Spinal cord (tissue), 10 donors: Measurements from ENCODE around the gene SEC14L5. TPM values are rescaled to one million over a fixed set of nuclear protein-coding genes. Genes with fewer than 3 reads are reported as not detected.
"Not testable (repeated sequence)": the region's sequence is repeated elsewhere in the genome, so short reads cannot be mapped to it uniquely, and the experiment has no call there.

ENCODE experiments used
- DNase-seq, 6 donors: peaks; one replicate each; pipeline versions ENCODE4 v3.0.0 to v3.0.0-alpha.2; 2013 to 2015; ENCODE audit warnings: low spot score in 6 of 6, low read depth in 4 of 6
- H3K27ac ChIP-seq: one replicate; pipeline ENCODE4 v1.5.1; 2013; ENCODE audit warnings: low read depth, low read length, control low read depth
- H3K27me3 ChIP-seq: one replicate; pipeline ENCODE4 v1.6.1; 2013; ENCODE audit warnings: low read length; ENCODE audit not compliant: control insufficient read depth, insufficient read depth
- H3K36me3 ChIP-seq: one replicate; pipeline ENCODE4 v1.6.1; 2013; ENCODE audit warnings: low read length; ENCODE audit not compliant: control insufficient read depth, insufficient read depth
- H3K4me1 ChIP-seq: one replicate; pipeline ENCODE4 v1.6.1; 2013; ENCODE audit warnings: low read length; ENCODE audit not compliant: control insufficient read depth, insufficient read depth
- H3K4me3 ChIP-seq: one replicate; pipeline ENCODE4 v1.5.1; 2013; ENCODE audit warnings: low read depth, low read length, control low read depth
- H3K9me3 ChIP-seq: one replicate; pipeline ENCODE4 v1.6.1; 2013; ENCODE audit warnings: low read length; ENCODE audit not compliant: control insufficient read depth, insufficient read depth
- WGBS: methylation state at CpG from one replicate; pipeline ENCODE4 v1.1.5; 2013; ENCODE audit warnings: missing lambda C conversion rate; ENCODE audit not compliant: insufficient coverage; 5-methylcytosine and 5-hydroxymethylcytosine counted together
- polyA plus RNA-seq, 2 donors: library from polyadenylated mRNA; unstranded; fragments of 120-200 nt; gene quantifications; one replicate each; pipeline ENCODE4 v1.2.1, GENCODE V29; 2013; ENCODE audit not compliant: insufficient read length in 2 of 2
- total RNA-seq, 2 donors: library from RNA; depleted of rRNA in 1 of 2; stranded (reverse); fragments of 120-200 nt in 1 of 2; fragments of >200 nt in 1 of 2; gene quantifications; one replicate each; pipeline versions ENCODE4 v1.2.3 to v1.2.4, GENCODE V29; 2013 to 2014
- donor health status: healthy.

SEC14L5 gene
- total and polyA plus RNA-seq, 4 donors, result 0.93 to 4.5 (median 1.7) TPM

DNA sequence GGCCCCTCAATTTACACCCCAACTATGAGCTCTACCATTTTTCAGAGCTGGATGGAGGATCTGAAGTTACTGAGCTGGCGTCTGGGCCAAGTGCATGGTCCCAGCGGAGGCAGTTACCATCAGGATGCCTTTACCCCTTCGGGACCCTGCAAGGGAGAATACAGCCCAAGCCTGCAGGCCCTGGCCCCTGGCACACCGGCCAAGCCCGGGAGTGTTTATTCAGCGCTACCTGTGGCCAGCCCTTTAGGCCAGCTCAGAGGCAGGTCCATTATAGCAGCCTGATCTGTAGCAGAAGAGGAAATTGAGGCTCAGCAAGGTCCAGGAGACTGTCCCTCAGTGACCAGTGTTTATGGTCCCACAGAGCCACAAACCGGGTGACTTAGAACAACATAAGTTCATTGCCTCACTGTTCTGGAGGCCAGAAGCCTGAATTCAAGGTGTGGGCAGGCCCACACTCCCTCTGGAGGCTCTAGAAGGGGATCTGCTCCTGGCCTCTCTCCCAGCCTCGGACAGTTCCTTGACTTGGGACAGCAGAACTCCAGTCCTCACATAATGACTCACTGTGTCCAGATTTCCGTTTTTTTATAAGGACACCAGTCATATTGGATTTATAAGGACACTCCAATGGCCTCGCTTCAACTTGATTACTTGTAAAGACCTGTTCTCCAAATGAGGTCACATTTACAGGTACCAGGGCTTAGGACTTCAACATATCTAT lies 8.8 kb downstream of the SEC14L5 start:
- H3K27me3 ChIP-seq, result no peaks in the 10 kb centered on the region
- no peak overlapping the region for H3K4me3 ChIP-seq
- H3K36me3 ChIP-seq, result no peaks in the 10 kb centered on the region
- 80% methylated on average over 8 of the region's 10 CpGs for WGBS
- H3K9me3 ChIP-seq, result no peaks in the 10 kb centered on the region
- DNase-seq, result no peak
- no peak overlapping the region for H3K27ac ChIP-seq
- peaks cover 16% of the 10 kb centered on the region for H3K4me1 ChIP-seq

DNA sequence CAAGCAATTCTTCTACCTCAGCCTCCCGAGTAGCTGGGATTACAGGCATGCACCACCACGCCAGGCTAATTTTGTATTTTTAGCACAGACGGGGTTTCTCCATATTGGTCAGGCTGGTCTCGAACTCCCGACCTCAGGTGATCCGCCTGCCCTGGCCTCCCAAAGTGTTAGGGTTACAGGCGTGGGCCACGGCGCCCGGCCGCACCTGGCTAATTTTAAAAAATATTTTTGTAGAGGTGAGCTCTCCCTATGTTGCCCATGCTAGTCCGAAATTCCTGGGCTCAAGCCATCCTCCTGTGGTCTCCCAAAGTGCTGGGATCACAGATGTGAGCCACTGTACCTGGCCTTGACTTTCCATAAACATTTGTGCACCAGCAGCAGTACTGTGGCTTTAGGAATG lies 10.1 kb downstream of the SEC14L5 start:
- WGBS, result 80% methylated on average over 12 of the region's 12 CpGs
- H3K4me3 ChIP-seq, H3K36me3 ChIP-seq, H3K27ac ChIP-seq, DNase-seq, H3K9me3 ChIP-seq, H3K27me3 ChIP-seq: not testable (repeated sequence)
- peaks cover 13% of the 10 kb centered on the region for H3K4me1 ChIP-seq

DNA sequence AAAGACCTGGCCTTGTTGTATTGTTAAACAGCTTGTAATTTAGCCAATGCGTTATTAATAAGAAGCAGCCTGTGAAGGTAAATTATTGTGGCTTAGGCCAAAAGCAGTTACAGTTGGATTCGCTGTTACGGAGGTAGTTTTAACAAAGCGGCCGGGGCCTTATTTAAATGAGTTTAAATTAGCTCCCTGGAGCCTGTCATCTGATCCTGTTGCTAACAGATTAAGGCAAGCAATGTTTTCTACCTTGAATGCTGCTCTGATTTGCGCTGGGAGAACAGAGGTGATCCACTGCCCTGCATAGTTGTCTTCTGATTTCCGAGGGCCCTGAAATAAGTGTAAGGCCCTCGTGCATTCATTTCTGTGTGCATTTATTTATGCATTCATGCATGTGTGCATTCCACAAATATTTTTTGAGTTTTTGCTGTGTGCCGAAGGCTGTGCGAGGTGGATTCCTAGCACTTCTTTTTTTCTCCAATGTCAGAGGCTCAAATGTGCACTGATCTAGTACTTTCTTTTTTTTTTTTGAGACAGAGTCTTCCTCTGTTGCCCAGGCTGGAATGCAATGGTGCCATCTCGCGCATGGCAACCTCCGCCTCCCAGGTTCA lies 10.9 kb downstream of the SEC14L5 start:
- Histone ChIP-seq H3K4me1 (peaks cover 12% of the 10 kb centered on the region), H3K4me3 (no peak overlapping the region), H3K9me3 (peaks cover 2% of the 10 kb centered on the region)

DNA sequence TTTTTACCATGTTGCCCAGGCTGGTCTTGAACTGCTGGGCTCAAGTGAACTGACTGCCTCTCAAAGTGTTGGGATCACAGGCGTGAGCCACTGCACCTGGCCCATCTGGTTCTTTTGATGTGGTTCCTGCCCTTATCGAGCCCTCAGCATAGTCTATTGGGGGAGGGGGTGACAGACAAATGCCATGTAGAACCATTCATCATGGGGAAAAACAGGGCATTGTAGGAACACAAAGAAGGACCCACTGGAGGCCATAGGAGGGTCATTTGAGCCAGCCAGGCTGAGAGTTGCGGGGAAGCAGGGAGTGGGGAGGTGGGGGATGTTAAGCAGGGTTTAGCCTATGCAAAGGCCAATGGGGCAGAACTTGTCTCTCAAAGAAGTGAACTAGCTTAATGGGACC lies 11.9 kb downstream of the SEC14L5 start:
- no peaks in the 10 kb centered on the region for H3K27me3 ChIP-seq
- DNase-seq, result no peak
- H3K9me3 ChIP-seq, result peaks cover 2% of the 10 kb centered on the region
- no peak overlapping the region for H3K4me3 ChIP-seq
- H3K36me3 ChIP-seq, result no peaks in the 10 kb centered on the region
- H3K4me1 ChIP-seq, result peaks cover 9% of the 10 kb centered on the region
- no peak overlapping the region for H3K27ac ChIP-seq
- 55% methylated on average over 3 of the region's 3 CpGs for WGBS

More for the DNA sequence above, 10.9 kb downstream of the SEC14L5 start:
- H3K27ac ChIP-seq, result no peak overlapping the region
- no peaks in the 10 kb centered on the region for H3K27me3 ChIP-seq
- peak in 1 of 6 donors; percentile 45 for DNase-seq
- 70% methylated on average over 12 of the region's 13 CpGs for WGBS
- no peaks in the 10 kb centered on the region for H3K36me3 ChIP-seq

DNA sequence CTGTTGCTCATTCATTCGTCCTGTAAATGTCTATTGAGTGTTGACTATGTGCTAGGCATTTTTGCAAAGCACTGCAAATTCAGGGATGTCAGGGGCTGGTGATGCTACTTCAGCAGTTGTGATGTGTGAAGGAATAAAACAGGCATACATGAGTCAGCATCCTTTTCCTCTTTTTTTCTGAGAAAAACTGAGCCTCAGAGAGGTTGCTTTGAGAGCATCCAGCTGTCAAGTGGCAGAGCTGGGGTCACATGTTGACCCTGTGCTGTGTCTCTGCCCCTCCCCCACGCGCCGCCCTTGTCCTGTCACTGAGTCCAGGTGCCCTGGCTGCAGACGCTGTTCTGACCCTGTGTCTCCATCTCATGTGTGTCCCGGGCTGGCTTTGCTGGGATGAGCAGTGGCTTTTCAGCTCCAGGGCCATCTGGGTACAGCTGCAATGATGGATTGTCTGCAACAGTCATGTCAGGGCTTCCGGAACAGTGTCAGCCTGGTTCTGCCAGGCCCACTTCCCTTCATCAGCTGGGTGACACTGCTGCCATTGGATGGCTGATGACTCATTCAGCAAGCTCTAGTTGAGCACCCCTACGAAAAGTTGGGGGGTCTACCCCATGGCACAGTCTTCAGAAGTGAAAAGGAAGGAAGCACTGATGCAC lies 14.9 kb downstream of the SEC14L5 start:
- Histone ChIP-seq H3K4me1 (peaks cover 9% of the 10 kb centered on the region), H3K4me3 (no peak overlapping the region), H3K9me3 (peaks cover 2% of the 10 kb centered on the region), H3K27ac (no peak overlapping the region), H3K27me3 (no peaks in the 10 kb centered on the region), H3K36me3 (no peaks in the 10 kb centered on the region)
- 37% methylated on average over 7 of the region's 8 CpGs for WGBS
- no peak for DNase-seq

DNA sequence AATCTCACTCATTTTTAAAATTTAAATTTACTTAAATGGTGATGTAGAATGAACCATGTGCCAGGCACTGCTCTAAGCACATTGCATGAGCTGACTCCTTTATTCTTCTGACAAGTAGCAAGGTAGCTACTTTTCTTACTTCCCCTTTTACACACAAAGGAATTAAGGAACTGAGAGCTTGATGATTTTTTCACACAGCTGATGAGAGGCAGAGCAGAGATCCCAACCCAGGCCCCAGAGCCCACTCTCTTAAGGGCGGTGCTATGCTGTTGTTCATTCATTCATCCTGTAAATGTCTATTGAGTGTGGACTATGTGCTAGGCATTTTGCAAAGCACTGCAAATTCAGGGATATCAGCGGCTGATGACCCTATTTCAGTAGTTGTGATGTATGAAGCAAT lies 17.9 kb downstream of the SEC14L5 start:
- no peaks in the 10 kb centered on the region for H3K27me3 ChIP-seq
- no peaks in the 10 kb centered on the region for H3K4me1 ChIP-seq
- H3K27ac ChIP-seq, result no peak overlapping the region
- H3K9me3 ChIP-seq, result peaks cover 2% of the 10 kb centered on the region
- no peak overlapping the region for H3K4me3 ChIP-seq
- no peaks in the 10 kb centered on the region for H3K36me3 ChIP-seq
- 100% methylated on average over 1 of the region's 2 CpGs for WGBS
- no peak for DNase-seq

DNA sequence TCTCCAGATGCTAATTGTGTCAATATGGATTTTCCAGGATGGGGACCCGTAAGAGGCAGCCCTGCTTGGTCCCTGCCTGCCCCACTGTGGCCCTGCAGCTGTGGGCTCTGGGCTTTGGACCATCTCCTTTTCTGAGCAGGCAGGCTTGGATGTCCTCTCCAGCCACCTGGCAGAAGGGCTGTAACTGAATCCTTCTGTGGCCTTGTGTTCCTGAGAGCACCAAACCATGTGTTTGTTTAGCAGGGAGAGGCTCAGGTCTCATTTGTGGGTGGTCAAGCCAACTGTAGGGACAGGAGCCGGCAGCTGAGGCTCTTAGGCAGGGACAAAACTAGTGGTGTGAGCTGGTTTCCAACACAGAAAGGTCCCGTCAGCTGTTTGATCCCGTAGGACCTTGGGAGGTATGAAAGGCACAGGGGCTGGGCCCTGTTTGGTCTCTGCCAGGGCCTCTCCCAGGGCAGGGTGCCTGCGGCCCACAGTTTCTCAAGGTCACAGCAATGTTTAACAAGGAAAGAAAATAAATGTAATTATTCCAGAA lies 18.5 kb downstream of the SEC14L5 start:
- no peak for DNase-seq
- peaks cover 2% of the 10 kb centered on the region for H3K9me3 ChIP-seq
- no peak overlapping the region for H3K4me3 ChIP-seq
- no peaks in the 10 kb centered on the region for H3K4me1 ChIP-seq
- no peak overlapping the region for H3K27ac ChIP-seq
- no peaks in the 10 kb centered on the region for H3K36me3 ChIP-seq
- H3K27me3 ChIP-seq, result no peaks in the 10 kb centered on the region
- WGBS, result 69% methylated on average over 4 of the region's 5 CpGs

DNA sequence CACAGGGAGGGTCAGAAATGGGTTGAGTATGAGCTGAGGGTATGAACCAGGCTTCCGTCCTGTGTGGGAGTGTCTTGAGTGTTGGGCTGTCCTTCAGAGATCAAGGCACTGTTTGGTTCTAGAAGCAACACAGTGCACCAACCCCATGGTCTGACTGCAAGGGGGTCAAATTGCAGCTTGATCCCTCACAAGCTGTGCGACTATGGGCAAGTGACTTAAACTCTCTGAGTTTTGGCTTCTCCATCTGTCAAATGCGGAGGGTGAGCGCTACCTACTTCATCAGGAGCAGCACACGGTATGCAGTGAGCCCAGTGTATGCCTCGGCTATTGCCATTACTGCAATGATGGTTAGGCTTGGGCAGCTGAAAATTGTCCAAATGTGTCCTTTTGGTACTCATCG lies 21.0 kb downstream of the SEC14L5 start:
- Histone ChIP-seq H3K9me3 (no peaks in the 10 kb centered on the region), H3K27me3 (no peaks in the 10 kb centered on the region), H3K4me1 (peaks cover 6% of the 10 kb centered on the region), H3K36me3 (no peaks in the 10 kb centered on the region), H3K4me3 (no peak overlapping the region), H3K27ac (no peak overlapping the region)
- 95% methylated on average over 7 of the region's 7 CpGs for WGBS
- DNase-seq, result no peak

DNA sequence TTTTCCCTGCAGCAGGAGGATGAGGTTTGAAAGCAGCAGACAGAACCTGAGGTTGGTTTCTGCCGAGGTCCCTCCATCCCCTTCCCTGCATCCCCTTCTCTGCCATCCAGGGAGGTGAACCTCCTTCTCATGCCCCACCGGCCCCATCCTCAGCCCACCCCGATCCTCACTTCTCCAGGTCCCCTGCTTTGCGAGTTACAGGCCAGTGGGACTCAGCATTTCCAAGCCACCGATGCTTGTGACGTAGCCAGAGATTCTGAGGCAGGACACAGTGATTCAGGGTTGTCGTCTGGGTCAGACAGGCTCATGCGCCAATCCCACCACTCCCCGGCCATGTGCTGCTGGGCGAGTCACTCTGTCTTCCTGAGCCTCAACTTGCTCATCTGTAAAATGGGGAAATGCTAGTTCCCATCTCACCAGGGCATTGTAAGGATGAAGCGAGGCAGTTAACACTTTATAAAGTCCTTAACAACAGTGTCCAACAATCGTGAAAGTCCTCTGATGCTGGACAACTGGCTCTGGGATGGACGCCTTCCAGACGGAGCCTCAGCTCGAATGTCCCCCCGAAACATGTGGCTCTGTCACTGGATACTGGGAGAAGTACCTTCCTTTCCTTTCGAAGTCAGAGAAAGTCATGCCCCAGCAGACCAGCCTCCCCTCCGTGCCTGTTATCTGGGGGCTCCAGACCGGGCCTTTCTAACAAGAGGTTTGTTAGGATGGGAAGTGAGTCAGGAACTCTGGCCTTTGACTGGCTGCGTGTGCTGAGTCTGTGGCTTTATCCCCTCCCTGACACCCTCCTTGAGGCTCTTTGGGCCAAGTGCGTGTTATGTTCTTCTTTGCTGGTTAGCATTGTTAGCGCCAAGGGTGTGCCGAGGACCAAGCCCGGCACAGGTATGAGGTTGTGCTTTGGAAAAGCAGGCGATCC lies 21.9 kb downstream of the SEC14L5 start:
- no peak overlapping the region for H3K27ac ChIP-seq
- no peak for DNase-seq
- H3K4me1 ChIP-seq, result peaks cover 6% of the 10 kb centered on the region
- WGBS, result 80% methylated on average over 23 of the region's 25 CpGs
- no peaks in the 10 kb centered on the region for H3K36me3 ChIP-seq
- H3K27me3 ChIP-seq, result no peaks in the 10 kb centered on the region
- H3K4me3 ChIP-seq, result no peak overlapping the region
- H3K9me3 ChIP-seq, result no peaks in the 10 kb centered on the region
